ENCODE results near the gene SHC1. TPM values are rescaled to one million over a fixed set of nuclear protein-coding genes. Genes with fewer than 3 reads are reported as not detected.

SHC1 gene, protein sequence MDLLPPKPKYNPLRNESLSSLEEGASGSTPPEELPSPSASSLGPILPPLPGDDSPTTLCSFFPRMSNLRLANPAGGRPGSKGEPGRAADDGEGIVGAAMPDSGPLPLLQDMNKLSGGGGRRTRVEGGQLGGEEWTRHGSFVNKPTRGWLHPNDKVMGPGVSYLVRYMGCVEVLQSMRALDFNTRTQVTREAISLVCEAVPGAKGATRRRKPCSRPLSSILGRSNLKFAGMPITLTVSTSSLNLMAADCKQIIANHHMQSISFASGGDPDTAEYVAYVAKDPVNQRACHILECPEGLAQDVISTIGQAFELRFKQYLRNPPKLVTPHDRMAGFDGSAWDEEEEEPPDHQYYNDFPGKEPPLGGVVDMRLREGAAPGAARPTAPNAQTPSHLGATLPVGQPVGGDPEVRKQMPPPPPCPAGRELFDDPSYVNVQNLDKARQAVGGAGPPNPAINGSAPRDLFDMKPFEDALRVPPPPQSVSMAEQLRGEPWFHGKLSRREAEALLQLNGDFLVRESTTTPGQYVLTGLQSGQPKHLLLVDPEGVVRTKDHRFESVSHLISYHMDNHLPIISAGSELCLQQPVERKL
- total RNA-seq, result 138 and 239 TPM in 2 replicates

GRCh38 chr1:154970631-154971340, at the start of gene SHC1:
Gene SHC1 (minus strand): TSS chr1:154970747. CDS start chr1:154970526, 221 bp downstream.

DNA sequence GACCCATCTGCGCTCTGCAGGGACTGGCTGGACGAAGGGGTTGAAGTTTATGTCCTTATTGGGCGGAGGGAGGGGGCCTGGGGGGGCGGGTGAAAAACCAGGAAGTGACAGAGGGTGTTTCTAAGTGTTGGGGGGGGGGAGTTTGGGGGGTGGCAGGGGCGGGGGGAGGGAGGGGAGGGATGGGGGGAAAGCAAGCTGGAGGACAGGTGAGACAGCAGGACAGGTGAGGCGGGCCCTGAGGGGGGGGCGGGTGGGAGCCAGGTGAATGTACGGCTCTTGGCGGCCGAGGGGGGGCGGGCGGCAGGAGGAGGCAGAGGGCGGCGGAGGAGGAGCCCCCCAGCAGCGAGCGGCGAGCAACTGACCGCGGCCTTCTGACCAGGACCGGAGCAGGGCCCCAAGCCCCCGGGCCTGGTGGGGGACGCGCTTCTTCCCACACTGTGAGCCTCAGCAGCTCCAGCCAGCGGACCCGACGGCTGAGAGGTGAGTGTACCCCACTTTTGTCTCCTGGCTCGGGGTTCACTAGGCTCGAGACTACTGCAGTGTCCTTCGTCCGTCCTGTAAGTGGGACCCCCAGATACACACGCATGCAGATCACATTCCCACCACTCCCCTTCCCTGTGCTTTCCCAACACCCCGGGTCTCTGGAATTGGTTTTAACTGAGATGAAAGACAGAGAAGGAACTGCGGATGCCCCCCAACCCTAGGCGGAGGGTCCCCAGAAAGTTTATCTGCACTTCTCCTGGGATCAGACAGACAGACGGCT, 32.1 kb upstream of the SHC1 start, which contains the start of gene ZBTB7B:
Gene ZBTB7B, plus strand, starts transcription at position 339 of the 763 bp plus-strand sequence. CDS start 11,859 bp downstream, outside the sequence.

GRCh38 chr1:154993572-154994268, 23.2 kb upstream of the SHC1 start, which contains the start of gene LENEP:
Gene LENEP (plus strand): TSS chr1:154993586. CDS start chr1:154993608, 22 bp downstream.

DNA sequence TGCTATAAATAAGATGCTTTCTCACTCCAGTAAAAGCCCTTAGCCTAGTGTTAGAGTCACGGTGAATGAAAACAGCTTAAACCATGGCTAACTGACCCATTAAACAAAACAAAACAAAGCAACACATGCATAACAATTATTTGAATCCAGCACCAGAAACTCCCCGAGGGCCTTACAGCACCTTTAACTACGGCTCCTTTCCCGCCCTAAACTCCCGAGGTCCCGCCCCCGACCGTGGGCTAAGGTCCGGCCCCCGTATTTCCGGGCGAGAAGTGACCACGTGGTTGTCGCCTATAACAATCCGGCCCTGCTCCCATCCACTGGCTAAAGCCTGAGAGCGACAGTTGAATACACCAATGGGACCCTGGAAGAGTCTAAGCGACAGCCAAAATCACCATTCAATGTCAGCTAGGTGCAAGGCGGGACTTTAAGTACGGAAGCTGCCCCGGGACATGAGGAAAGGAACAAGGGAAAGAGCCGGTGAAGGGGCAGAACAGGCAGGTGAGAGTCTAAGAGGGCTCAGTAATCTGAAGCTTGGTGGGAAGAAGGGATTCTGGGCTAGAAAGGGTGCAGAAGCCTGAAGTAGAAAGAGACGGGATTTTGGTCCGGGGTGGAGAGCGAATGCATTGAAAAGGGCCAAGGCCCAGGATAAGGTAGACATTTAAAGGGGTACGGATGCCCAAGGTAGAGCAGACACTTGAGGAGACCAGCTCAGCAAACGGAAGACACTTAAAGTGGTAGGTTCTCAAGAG, 12.5 kb upstream of the SHC1 start, which contains the start of gene FLAD1:
Gene FLAD1, plus strand, starts transcription at position 448 of the 752 bp plus-strand sequence. CDS start 351 bp downstream, outside the sequence.

GRCh38 chr1:154974102-154974807, 3.7 kb upstream of the SHC1 start, which contains the start of gene CKS1B:
Gene CKS1B (plus strand): TSS chr1:154974681. CDS start chr1:154974746, 65 bp downstream.

DNA sequence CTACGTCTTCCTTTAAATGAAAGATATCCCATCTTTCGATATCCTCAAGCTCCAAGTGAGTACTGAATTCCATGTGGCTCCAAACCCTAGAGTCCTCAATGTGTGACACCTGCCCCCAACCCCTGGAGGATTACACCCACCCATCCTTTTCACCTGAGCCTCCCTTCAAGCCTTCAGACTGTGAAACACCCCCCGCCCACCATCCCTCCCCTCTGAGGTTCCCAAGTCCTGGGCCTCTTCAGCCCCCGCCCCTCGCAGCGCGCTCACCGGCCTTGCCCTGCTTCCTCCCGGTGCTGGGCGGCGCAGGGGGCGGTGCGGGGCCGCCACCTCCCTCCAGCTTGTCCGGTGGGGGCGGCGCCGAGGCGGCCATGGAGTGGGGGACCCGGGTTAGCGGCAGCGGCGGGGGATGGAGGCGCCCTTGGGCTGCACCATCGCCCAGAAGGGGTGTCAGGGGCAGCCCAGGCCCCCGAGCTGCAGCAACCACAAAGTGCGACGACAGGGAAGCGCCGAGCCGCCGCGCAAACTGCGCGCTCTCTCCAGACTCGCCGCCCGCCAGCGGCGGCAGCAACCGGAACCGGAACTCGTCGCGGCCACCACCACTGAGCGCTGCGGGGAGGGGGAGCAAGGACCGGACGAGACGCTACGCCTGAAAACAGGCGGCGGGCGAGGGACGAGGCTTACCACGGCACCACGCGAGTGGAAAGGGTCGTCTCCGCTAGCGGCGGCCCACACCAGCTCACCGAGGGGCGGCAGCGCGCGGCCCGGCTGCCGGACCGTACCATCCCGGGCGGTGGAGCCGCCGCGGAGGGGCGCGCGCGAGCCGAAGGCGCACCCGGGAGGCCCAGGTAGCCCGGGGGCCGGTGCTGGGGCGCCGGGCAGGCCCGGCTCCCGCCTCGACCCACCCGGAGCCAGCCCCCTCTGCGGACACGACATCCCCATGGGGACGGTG, 9.1 kb downstream of the SHC1 start, which contains the start of gene PYGO2:
Gene PYGO2, minus strand, starts transcription at position 576 of the 949 bp plus-strand sequence. Its CDS starts 206 bp downstream, at position 370.

GRCh38 chr1:154955718-154956543, 14.6 kb downstream of the SHC1 start, which contains the start of gene PBXIP1:
Gene PBXIP1 (minus strand): TSS chr1:154956099. CDS start chr1:154953721, 2,378 bp downstream.

GRCh38 chr1:154936555-154937084, 33.9 kb downstream of the SHC1 start, which contains the start of gene PMVK:
Gene PMVK (minus strand): TSS chr1:154936719. CDS start chr1:154936685, 34 bp downstream.

Small RNAs within 50 kb of the gene (small RNA-seq; reads per million reads assigned to genes)
- gene MIR4258 (not detected), gene RF00017 (not detected)

Other genes with a start within 250 kb of the SHC1 start
- gene KCNN3, start 100.5 kb downstream of the SHC1 start, total RNA-seq, result under 0.01 TPM in 2 replicates
- 5.0 and 6.3 TPM in 2 replicates for gene PMVK, start 34.0 kb downstream of the SHC1 start, total RNA-seq
- 48.5 and 97.4 TPM in 2 replicates for gene PBXIP1, start 14.6 kb downstream of the SHC1 start, total RNA-seq
- 21.8 and 22.4 TPM in 2 replicates for gene PYGO2, start 9.0 kb downstream of the SHC1 start, total RNA-seq
- 41.0 and 43.2 TPM in 2 replicates for gene CKS1B, start 3.9 kb upstream of the SHC1 start, total RNA-seq
- 20.0 and 31.0 TPM in 2 replicates for gene FLAD1, start 12.6 kb upstream of the SHC1 start, total RNA-seq
- 3.9 TPM in 1 of 2 replicates, not detected in the other for gene LENEP, start 22.8 kb upstream of the SHC1 start, total RNA-seq
- gene ZBTB7B, start 32.1 kb upstream of the SHC1 start, total RNA-seq, result 26.3 and 29.4 TPM in 2 replicates
- gene DCST2, start 63.0 kb upstream of the SHC1 start, total RNA-seq, result 0.43 and 2.4 TPM in 2 replicates
- gene DCST1, start 63.1 kb upstream of the SHC1 start, total RNA-seq, result 0.22 TPM in 1 of 2 replicates, not detected in the other
- gene ADAM15, start 80.6 kb upstream of the SHC1 start, total RNA-seq, result 110 and 156 TPM in 2 replicates
- 7.9 and 10.2 TPM in 2 replicates for gene EFNA4, start 93.0 kb upstream of the SHC1 start, total RNA-seq
- 2.0 and 3.5 TPM in 2 replicates for gene EFNA3, start 108.1 kb upstream of the SHC1 start, total RNA-seq
- gene EFNA1, start 157.1 kb upstream of the SHC1 start, total RNA-seq, result 18.8 and 59.3 TPM in 2 replicates
- gene SLC50A1, start 165.1 kb upstream of the SHC1 start, total RNA-seq, result 29.8 and 44.9 TPM in 2 replicates
- gene DPM3, start 169.8 kb upstream of the SHC1 start, total RNA-seq, result 40.8 and 47.1 TPM in 2 replicates
- 98.0 and 123 TPM in 2 replicates for gene KRTCAP2, start 202.6 kb upstream of the SHC1 start, total RNA-seq
- gene TRIM46, start 203.1 kb upstream of the SHC1 start, total RNA-seq, result 1.5 and 1.6 TPM in 2 replicates
- 226 and 607 TPM in 2 replicates for gene THBS3, start 237.2 kb upstream of the SHC1 start, total RNA-seq
- 27.9 and 69.6 TPM in 2 replicates for gene MTX1, start 237.9 kb upstream of the SHC1 start, total RNA-seq

All from placental epithelial cell (primary cell).